Neuron (in vitro differentiated cells): ENCODE data around the gene RYR2.
"Not testable (repeated sequence)": the region's sequence is repeated elsewhere in the genome, so short reads cannot be mapped to it uniquely, and the experiment has no call there.

ENCODE experiments used
- H2AFZ ChIP-seq: one replicate; pipeline ENCODE4 v1.6.1; 2013; ENCODE audit warnings: low read depth, mild to moderate bottlenecking, inconsistent platforms, low read length, moderate library complexity
- H3K27me3 ChIP-seq: one replicate; pipeline ENCODE4 v1.6.1; 2013; ENCODE audit warnings: low read length; ENCODE audit not compliant: insufficient read depth
- H3K36me3 ChIP-seq: one replicate; pipeline ENCODE4 v1.6.1; 2013; ENCODE audit warnings: low read length; ENCODE audit not compliant: insufficient read depth
- H3K4me1 ChIP-seq: one replicate; pipeline ENCODE4 v1.6.1; 2013; ENCODE audit warnings: low read length; ENCODE audit not compliant: insufficient read depth
- H3K4me3 ChIP-seq: 2 replicates; pipeline ENCODE4 v1.5.1; 2013; ENCODE audit warnings: mild to moderate bottlenecking, low read length, moderate library complexity
- H3K9me3 ChIP-seq: one replicate; pipeline ENCODE4 v1.6.1; 2013; ENCODE audit warnings: low read length

Gene RYR2

DNA sequence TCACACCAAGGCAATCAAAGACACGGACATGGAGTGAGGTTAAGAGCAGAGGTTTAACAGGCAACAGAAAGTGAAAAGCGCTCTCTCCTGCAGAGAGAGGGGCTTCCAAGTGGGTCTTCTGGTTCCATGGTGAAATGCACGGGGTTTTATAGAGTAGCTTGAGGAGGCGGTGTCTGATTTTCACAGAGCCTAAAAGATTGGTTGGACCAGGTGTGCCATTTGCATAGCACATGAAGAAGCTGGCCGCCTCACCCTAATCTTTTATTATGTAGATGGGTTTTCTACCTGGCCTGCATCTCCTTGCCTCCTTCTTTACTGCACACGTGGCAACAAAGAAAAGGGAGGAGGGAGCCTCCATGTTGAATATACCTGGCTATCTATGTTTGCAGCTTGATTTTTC lies 197.3 kb downstream of the RYR2 start:
- Histone ChIP-seq H3K4me3 (no peak overlapping the region), H3K36me3 (no peaks in the 10 kb centered on the region), H3K4me1 (peaks cover 18% of the 10 kb centered on the region), H3K27me3 (no peaks in the 10 kb centered on the region), H2AFZ (no peak overlapping the region), H3K9me3 (no peaks in the 10 kb centered on the region)

DNA sequence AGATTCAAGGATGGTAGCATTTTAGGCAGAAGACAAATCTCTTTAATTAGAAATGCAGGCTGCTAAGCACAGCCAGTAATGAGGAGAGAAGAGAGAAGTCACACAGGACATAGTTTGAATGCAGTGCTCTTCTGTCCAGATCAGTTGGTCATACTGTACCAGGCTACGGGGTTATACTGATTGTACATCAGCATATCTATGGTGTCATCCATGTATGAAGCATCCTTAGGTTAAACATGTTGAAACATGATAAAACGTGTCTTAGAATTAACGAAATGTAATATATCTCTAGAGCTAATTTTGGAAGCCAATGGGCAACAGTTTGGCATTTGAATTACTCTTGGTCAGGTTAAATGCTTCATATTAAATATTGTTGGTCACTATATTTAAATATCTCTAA lies 199.1 kb downstream of the RYR2 start:
- no peak overlapping the region for H2AFZ ChIP-seq
- no peaks in the 10 kb centered on the region for H3K27me3 ChIP-seq
- no peaks in the 10 kb centered on the region for H3K36me3 ChIP-seq
- H3K4me1 ChIP-seq = peaks cover 18% of the 10 kb centered on the region
- no peak overlapping the region for H3K4me3 ChIP-seq
- no peaks in the 10 kb centered on the region for H3K9me3 ChIP-seq

GRCh38 chr1:237244778-237245177 lies 202.8 kb downstream of the RYR2 start:
- H3K36me3 ChIP-seq = no peaks in the 10 kb centered on the region
- H3K9me3 ChIP-seq = no peaks in the 10 kb centered on the region
- no peaks in the 10 kb centered on the region for H3K27me3 ChIP-seq
- H3K4me3 ChIP-seq = no peak overlapping the region
- H2AFZ ChIP-seq = no peak overlapping the region
- peaks cover 22% of the 10 kb centered on the region for H3K4me1 ChIP-seq

DNA sequence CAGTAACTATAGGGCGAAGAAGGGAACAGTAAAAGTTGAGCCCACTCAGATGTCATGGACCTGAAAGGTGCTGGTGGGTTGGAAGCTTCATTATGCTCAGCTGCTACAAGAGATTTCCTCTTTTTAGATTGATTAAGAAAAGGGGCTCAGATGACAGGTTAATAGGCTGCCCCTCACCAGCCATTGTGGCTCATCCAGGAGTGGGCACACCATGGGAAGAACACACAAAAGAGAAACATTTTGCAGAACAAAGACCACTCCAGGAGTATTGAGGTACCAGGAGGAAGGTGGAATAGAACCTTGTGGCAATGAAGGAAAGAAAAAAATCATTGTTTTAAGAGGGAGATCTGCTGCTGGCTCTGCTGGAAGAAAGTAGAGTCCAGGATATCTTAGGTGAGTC lies 205.5 kb downstream of the RYR2 start:
- Histone ChIP-seq H2AFZ (no peak overlapping the region), H3K4me3 (no peak overlapping the region), H3K9me3 (no peaks in the 10 kb centered on the region), H3K4me1 (peaks cover 8% of the 10 kb centered on the region), H3K27me3 (no peaks in the 10 kb centered on the region), H3K36me3 (no peaks in the 10 kb centered on the region)

DNA sequence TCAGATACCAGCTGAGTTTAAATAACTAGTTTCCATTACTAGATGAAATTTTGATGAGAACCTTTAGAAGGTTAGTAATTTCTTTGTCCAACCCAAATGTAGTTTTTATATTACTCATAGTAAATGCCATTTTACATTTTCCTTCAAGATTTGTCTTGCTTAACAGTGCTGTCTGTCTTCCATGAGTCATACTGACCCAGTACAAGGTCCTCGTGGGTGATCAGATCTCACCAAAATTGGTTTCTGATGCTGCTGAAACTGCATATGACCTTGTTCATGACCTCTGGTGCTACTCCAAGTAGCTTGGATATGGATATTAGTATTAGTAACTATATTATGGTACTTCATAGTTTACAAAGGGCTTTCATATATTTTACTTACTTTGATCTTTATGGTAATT lies 207.1 kb downstream of the RYR2 start:
- no peak overlapping the region for H2AFZ ChIP-seq
- H3K4me3 ChIP-seq = no peak overlapping the region
- no peaks in the 10 kb centered on the region for H3K36me3 ChIP-seq
- H3K27me3 ChIP-seq = no peaks in the 10 kb centered on the region
- H3K9me3 ChIP-seq = no peaks in the 10 kb centered on the region
- H3K4me1 ChIP-seq = peaks cover 4% of the 10 kb centered on the region

- Histone ChIP-seq H3K36me3 (no peaks in the 10 kb centered on the region), H3K27me3 (no peaks in the 10 kb centered on the region), H3K4me3 (no peak overlapping the region), H2AFZ (no peak overlapping the region), H3K9me3 (no peaks in the 10 kb centered on the region), H3K4me1 (peaks cover 4% of the 10 kb centered on the region)
Measured at GRCh38 chr1:237250055-237250454, 208.1 kb downstream of the RYR2 start.

DNA sequence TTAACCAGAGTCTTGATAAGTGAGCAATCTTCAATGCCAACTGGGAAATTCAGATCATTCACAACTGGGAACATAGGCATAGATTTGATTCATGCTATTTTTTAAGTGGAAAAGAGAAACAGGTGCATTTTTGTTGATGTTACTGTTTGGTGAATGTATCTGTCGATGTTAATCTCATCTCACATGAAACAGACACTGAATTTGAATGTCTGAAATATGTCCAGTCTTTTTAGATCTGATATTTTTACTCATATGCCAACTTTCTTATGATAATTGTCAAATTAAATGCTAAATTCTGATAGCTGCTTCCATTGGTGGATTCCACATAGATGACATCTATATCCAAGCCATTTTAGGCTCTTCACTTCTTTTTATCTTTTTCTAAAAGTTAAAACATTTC lies 213.1 kb downstream of the RYR2 start:
- H3K9me3 ChIP-seq = no peaks in the 10 kb centered on the region
- no peaks in the 10 kb centered on the region for H3K27me3 ChIP-seq
- no peak overlapping the region for H3K4me3 ChIP-seq
- H3K4me1 ChIP-seq = no peaks in the 10 kb centered on the region
- no peaks in the 10 kb centered on the region for H3K36me3 ChIP-seq
- no peak overlapping the region for H2AFZ ChIP-seq

DNA sequence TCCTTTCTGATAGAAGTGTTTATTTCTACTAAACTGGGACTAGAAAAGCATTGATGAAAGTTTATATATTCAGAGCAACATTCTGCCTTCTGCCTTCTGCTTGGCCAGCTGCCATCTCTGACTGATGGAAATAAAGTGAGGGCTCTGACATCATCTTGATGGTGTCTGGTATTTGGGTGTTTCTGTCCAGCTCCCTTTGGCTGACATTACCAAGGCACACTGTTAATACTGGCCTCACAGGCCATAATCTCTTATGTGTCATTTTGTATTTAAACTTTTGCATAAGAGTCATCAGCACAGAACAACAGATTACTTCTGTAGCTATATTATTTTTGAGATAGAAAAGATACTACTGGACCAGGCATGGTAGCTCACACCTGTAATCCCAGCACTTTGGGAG lies 216.9 kb downstream of the RYR2 start:
- Histone ChIP-seq H3K4me1 (no peaks in the 10 kb centered on the region), H2AFZ (no peak overlapping the region), H3K27me3 (no peaks in the 10 kb centered on the region), H3K9me3 (no peaks in the 10 kb centered on the region), H3K36me3 (no peaks in the 10 kb centered on the region), H3K4me3 (no peak overlapping the region)

DNA sequence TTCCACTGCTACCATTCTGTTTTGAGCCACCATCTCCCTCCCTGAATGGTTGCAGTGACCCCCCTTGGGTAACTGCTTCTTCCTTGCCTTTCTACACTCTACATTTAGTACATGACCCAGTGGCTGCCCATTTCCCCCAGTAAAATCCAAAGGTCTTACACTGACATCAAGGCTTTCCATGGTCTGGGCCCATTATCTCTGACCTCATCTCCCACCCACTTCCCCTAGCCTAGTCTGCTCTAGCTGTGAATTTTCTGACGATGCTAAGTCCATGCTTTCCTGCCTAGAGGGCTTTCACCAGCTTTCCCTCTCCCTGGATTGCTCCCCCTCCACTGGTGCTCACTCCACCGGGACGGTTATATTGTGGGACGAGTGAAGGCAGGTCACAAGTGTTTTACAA lies 219.2 kb downstream of the RYR2 start:
- Histone ChIP-seq H3K27me3 (no peaks in the 10 kb centered on the region), H3K36me3 (no peaks in the 10 kb centered on the region), H3K4me3 (no peak overlapping the region), H3K9me3 (no peaks in the 10 kb centered on the region), H3K4me1 (no peaks in the 10 kb centered on the region), H2AFZ (no peak overlapping the region)

DNA sequence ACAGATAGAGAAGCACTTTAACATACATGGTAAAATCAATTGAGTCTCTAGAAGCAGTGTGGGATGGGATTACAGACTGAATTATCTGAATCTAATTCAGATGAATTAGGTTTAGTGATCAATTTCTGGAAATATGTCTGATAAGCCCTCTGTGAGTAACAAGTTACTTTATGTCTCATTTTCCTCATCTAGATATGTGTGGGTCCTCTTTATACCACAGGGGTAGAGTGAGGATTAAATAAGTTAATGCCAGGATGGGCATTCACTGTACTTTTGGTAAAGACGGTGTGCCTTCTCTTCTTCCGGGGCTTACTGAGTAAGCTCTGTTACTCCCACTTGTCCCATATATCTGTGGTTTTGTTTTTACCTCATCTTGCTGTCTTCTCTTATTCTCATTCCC lies 225.8 kb downstream of the RYR2 start:
- Histone ChIP-seq H2AFZ (no peak overlapping the region), H3K27me3 (no peaks in the 10 kb centered on the region), H3K4me1 (no peaks in the 10 kb centered on the region), H3K9me3 (no peaks in the 10 kb centered on the region), H3K36me3 (no peaks in the 10 kb centered on the region), H3K4me3 (no peak overlapping the region)

- no peak overlapping the region for H3K4me3 ChIP-seq
- H3K36me3 ChIP-seq = no peaks in the 10 kb centered on the region
- no peak overlapping the region for H2AFZ ChIP-seq
Measured at GRCh38 chr1:237269938-237270337, 228.0 kb downstream of the RYR2 start.

GRCh38 chr1:237270353-237270752 lies 228.4 kb downstream of the RYR2 start:
- Histone ChIP-seq H3K4me3 (no peak overlapping the region), H3K9me3 (no peaks in the 10 kb centered on the region)

More at GRCh38 chr1:237269938-237270337, 228.0 kb downstream of the RYR2 start:
- Histone ChIP-seq H3K9me3 (no peaks in the 10 kb centered on the region), H3K4me1 (no peaks in the 10 kb centered on the region), H3K27me3 (no peaks in the 10 kb centered on the region)

GRCh38 chr1:237277994-237278393 lies 236.0 kb downstream of the RYR2 start:
- not testable (repeated sequence) for H3K36me3 ChIP-seq, H2AFZ ChIP-seq, H3K27me3 ChIP-seq, H3K4me1 ChIP-seq, H3K9me3 ChIP-seq, H3K4me3 ChIP-seq

More at GRCh38 chr1:237270353-237270752, 228.4 kb downstream of the RYR2 start:
- H3K27me3 ChIP-seq = no peaks in the 10 kb centered on the region
- H2AFZ ChIP-seq = no peak overlapping the region
- H3K4me1 ChIP-seq = no peaks in the 10 kb centered on the region
- no peaks in the 10 kb centered on the region for H3K36me3 ChIP-seq

DNA sequence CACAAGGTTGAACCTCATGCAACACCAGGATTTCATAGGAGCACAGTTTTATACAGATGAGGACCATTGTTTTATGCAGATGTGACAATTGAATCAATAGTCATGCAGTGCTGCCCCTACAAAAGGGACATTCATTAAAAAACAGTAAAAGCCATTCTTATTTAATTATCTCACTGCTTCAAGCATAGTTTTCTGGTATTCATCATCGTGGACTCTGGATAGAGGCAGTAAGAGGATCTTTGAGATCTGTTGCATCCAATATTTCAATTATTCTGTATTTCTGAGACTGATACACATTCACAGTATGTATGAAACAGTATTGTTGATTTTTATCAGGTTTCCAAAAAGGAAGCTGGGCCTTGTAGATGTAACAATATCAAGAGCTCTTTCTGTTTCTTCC lies 237.6 kb downstream of the RYR2 start:
- Histone ChIP-seq H2AFZ (no peak overlapping the region), H3K4me3 (no peak overlapping the region), H3K27me3 (no peaks in the 10 kb centered on the region), H3K4me1 (no peaks in the 10 kb centered on the region), H3K9me3 (no peaks in the 10 kb centered on the region), H3K36me3 (no peaks in the 10 kb centered on the region)
